ENCODE measurements around the gene ATP5PO.

ATP5PO gene

GRCh38 chr21:33924079-33924765, 8.6 kb upstream of the ATP5PO start:
- peak; percentile 75 for TF ChIP-seq CTCF (IDR thresholded peaks at IDR 0.05)

- no peak for TF ChIP-seq CTCF (IDR thresholded peaks at IDR 0.05)
Measured at GRCh38 chr21:33917421-33917820, 1.8 kb upstream of the ATP5PO start.

- TF ChIP-seq CTCF (IDR thresholded peaks at IDR 0.05) = no peak
Measured at GRCh38 chr21:33916200-33916567, 580 bp upstream of the ATP5PO start.

- no peak for TF ChIP-seq CTCF (IDR thresholded peaks at IDR 0.05)
Measured at GRCh38 chr21:33914188-33914587, 1.4 kb downstream of the ATP5PO start.

- no peak for TF ChIP-seq CTCF (IDR thresholded peaks at IDR 0.05)
Measured at GRCh38 chr21:33909756-33910155, 5.8 kb downstream of the ATP5PO start.

GRCh38 chr21:33908760-33909159, 6.8 kb downstream of the ATP5PO start:
- TF ChIP-seq CTCF (IDR thresholded peaks at IDR 0.05) = no peak

GRCh38 chr21:33904041-33904440, 11.6 kb downstream of the ATP5PO start:
- TF ChIP-seq CTCF (IDR thresholded peaks at IDR 0.05) = no peak

GRCh38 chr21:33902349-33902748, 13.3 kb downstream of the ATP5PO start:
- TF ChIP-seq CTCF (IDR thresholded peaks at IDR 0.05) = no peak

All from LNCAP (cell line).